UCSD-AML1 (cell line): ENCODE measurements around the gene ARL3.
"Not testable (repeated sequence)": the region's sequence is repeated elsewhere in the genome, so short reads cannot be mapped to it uniquely, and the experiment has no call there.

Source experiments
- DNase-seq: peaks from one replicate; lab custom pipeline; 2025; ENCODE audit not compliant: unreplicated experiment; lab: John Stamatoyannopoulos, UW

ARL3 gene

DNA sequence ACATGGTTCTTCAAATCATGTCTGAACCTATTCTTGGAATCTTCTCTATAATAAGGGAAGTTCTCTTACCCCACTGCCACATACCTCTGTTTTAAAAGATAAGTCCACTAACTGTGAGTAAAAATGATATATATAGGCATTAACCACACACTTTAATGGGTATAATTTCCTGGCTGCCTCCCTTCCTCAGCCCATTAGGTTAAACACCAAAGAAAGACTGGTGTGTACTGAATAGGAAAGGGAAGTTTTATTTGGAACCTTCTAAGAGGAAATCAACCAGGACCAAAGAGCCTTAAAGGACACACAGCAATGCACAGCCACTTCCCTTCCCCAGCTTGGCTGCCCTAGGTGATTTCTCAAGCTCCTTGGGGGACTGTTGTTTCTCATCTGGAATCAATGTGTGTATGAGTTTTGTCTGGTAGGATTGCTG is 24.5 kb upstream of the ARL3 start:
- DNase-seq, result peak; percentile 55

DNA sequence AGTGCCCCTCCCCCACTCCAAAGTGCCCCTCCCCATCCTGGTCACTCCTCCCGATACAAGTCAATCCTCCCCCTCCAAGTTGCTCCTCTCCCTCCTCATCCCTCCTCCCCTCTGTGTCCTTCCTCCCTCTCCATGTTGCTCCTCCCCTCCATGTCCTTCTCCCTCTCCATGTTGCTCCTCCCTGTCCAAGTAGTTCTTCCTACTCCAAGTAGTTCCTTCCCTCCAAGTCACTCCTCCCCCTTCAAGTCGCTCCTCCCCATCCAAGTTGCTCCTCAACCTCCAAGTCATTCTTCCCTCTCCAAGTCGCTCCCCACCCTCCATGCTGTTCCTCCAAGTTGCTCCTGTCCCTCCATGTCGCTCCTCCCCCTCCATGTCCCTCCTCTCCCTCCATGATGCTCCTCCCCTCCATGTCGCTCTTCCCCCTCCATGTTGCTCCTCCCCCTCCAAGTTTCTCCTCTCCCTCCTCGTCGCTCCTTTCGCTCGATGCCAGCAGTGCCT is 20.9 kb upstream of the ARL3 start:
- no peak for DNase-seq

DNA sequence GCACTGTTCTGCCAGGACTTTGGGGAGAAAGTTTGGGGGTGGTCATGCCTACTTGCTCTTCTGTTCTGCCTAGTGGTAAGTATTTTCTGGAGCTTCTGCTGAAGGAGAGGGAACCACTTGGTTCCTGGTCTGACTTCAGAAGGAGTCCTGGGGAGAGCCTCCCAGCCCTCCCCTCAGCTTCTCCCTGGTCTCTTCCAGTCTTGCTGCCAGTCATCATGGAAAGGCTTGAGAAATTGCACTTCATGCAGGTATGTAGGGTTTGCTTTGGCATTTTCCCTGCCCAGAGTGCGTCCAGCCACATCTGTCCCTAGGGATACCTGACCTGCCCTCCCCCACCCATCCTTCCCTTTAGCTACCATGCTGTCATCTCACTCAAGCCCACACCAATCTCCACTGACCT is 18.5 kb upstream of the ARL3 start:
- no peak for DNase-seq

DNA sequence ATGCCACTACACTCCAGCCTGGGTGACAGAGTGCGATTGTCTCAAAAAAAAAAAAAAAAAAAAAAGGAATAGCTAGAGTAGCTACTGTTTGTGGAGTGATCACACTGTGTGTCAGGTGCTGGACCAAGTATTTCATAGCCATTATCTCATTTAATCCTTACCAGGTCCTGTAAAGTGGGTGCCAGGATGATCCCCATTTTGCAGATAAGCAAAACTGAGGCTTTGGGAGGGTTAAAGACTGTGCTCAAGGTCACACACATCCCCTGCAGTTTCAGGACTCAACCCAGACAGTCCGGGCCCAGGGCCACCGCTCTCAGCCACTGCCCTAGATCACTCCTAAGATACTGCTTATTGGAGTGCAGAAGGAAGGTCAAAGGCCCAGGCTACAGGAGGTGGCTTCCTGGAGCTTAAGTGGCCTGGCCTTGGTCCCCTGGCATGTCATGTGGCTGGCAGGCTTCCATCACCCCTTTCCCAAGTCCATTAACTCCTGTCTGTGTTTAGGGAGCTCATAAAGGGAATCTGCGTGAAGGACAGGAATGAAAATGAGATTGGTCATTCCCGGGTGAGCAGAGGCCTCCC is 17.1 kb upstream of the ARL3 start:
- DNase-seq, result no peak

DNA sequence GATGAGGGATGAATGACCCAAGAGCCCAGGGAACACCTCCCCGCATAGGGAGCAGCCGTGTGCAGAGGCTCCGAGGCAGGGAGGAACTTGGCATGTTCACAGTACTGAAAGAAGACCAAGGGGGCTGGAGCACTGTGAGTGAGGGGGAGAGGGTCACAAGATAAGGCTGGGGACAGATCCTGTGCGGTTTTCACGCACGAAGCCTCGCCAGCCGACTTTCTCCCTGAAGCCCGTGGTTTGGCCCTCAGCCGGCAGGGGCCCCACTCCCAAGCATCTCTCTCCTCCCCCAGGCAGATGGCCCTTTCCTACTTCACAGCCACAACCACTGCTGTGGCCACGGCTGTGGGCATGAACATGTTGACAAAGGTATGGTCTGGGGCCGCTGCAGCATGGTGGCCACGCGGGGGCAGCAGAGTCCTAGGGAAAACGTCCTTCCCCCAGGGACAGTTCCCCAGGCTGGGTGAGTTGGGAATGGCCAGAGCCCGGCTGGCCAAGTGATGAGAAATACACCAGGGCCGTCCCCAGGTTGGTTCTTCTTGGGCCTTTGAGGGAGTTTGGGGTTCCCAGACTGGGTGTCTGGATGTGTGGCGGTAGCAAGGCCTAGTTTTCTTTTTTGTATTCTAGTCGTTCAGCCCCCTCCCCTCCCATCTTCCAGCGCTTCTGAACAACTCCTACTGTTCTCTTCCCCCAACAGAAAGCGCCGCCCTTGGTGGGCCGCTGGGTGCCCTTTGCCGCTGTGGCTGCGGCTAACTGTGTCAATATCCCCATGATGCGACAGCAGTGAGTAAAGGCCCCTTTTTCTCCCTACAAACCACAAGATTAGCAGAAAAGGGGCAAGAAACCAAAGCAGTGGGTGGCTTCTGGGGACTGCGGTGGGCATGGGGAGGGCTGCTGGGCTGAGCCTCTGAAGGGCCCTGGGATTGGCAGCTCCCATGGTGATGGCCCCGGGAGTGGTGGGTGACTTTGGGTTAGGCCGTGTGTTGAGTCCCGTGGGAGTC is 15.1 kb upstream of the ARL3 start:
- peak; percentile 87 for DNase-seq

DNA sequence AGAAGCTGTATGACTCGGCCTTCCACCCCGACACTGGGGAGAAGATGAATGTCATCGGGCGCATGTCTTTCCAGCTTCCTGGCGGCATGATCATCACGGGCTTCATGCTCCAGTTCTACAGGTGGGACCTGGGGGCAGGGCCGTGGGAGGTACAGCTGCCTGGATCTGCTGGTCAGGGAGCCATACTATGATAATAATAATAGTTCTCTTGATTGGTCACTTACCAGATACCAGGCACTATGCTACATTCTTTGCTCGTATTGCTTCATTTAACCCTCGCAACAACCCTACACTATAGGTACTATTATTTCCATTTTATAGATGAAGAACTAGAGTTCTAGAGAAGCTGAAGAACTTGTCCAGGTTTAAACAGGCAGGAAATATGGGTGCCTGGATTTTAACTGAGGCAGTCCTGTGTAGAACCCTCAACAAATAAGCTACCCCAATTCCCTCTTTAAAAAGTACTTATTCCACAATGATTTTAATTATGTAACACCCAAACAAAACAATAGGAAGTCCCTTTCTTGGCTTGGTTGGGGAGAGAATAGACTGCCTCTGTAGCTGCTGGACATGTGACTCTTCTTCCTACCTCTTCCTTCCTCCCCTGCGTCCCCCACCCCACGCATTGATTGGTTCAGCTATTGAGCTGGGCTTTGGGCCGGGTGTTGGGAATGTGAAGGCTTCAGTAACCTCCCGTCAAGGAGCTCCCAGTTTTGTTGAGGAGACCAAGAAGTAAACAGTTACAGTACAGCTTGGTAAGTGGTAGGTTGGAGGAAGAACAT is 13.0 kb upstream of the ARL3 start:
- DNase-seq, result no peak

DNA sequence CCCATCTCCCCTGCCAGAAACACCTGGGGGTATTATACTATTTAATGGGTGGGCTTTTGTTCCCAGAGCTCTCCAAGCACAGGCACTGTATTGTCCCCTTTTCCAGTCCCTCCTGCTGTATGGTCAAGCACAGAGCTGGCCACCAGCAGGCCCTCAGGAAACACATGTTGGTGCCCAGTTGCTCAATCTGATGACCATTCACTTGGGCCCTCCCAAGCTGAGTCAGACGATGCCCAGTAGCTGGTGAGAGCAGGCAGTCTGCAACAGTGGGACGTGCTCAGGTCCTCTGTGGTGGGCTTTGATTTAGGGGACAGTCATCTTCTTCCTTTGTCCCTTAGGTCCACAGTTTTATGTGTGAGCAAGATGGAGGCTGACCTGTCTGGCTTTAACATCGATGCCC is 12.1 kb upstream of the ARL3 start:
- DNase-seq, result no peak

DNA sequence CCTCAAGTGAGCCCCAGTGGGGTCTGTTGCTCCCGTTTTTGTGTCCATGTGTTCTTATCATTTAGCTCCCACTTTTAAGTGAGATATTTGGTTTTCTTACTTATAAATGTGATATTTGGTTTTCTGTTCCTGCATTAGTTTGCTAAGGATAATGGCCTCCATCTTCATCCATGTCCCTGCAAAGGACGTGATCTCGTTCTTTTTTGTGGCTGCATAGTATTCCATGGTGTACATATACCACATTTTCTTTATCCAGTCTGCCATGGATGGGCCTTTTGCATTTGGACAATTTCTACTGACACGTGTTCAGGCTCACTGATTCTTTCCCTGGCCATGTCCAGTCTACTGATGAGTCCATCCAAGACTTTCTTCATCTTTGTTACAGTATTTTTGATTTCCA is 9.8 kb upstream of the ARL3 start:
- no peak for DNase-seq

DNA sequence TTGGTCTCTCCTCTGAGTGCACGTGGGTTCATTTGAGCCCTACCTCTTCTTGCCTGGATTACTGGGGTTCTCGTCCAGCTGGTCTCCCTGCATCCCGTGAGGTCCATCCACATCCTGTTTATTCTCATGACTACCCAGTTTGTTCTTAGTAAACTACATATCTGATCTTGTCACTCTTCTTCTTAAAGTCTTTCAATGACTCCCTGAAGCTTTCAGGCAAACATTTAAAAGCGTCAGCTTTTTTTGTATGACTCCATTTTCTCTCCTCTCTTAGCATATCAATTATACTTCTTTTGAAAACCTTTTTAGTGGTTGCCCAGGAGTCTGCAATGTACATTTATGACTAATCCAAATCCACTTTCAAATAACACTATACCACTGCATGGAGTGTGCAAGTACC is 7.8 kb upstream of the ARL3 start:
- no peak for DNase-seq

DNA sequence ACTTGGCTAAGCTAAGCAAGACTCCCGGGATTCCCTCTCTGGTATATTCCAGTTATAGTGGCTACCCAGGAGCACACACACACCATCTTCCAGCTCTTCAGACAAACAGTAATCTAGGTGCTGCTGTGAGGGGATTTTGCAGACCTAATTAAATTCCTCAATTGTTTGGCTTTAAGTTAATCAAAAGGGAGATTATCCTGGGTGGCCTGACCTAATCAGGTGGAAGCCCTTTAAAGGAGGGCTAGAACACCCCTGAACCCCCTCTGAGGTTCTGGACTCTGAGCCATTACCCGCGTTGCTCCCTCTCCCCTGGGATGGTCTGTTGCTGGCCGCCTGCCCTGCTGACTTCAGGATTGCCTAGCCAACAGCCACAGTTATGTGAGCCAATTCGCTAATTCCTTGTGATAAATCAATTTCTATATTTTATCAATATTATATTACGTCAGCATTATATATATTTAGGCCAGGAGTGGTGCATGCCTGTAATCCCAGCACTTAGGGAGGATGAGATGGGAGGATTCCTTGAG is 6.6 kb upstream of the ARL3 start:
- DNase-seq, result no peak

DNA sequence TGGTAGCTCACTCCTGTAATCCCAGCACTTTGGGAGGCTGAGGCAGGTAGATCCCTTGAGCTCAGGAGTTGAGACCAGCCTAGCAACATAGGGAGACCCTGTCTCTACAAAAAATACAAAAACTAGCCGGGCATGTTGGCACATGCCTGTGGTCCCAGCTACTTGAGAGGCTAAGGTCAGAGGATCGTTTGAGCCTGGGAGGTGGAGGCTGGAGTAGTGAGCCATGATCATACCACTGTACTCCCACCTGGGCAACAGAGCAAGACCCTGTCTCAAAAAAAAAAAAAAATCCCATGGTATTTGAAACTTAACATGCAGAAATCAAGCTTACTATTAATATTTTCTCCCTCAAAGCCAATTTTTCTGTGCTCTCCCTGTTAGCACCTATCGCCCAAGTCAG is 6.1 kb upstream of the ARL3 start:
- DNase-seq, result no peak

DNA sequence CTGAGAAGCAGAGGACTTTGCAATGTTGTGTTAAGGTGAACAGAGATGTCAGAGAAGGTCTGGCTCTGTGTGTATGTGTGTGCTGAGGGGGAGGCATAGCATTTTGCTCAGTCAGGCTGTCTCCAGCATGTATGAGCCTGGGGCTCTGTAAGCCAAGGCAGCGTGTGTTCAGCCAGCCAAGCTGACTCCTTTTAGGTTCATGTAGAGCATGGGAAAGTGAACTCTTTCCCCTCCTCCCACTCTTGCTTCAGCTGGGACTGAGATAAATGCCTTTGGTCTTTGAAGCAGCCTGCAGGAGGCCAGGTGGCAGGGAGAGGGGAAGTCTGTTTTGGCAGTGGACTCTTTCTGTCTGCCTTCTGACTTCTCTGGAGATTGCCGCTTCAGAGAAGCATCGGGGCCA is 4.0 kb upstream of the ARL3 start:
- DNase-seq, result no peak

DNA sequence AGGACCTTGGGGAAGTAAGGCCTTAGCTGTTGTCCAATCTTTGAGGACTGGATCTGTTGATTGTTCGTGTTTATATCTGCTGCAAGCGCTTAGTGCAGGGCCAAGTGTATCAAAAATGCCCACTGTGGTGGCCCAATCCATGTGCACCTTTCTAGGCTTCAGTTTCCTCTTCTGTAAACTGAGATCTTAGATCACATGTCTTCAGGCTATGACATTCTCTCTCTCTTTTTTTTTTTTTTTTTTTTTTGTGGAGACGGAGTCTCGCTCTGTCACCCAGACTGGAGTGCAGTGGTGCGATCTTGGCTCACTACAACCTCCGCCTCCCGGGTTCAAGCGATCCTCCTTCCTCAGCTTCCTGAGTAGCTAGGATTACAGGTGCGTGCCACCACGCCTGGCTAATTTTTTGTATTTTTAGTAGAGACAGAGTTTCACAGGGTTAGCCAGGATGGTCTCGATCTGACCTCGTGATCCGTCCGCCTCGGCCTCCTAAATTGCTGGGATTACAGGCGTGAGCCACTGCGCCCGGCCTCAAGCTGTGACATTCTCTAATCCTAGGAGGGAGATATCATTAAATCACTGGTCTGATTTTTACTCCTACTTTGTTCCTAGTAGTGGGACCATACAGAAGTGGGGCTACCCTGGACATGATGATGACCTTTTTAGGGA is 2.8 kb upstream of the ARL3 start:
- not testable (repeated sequence) for DNase-seq

DNA sequence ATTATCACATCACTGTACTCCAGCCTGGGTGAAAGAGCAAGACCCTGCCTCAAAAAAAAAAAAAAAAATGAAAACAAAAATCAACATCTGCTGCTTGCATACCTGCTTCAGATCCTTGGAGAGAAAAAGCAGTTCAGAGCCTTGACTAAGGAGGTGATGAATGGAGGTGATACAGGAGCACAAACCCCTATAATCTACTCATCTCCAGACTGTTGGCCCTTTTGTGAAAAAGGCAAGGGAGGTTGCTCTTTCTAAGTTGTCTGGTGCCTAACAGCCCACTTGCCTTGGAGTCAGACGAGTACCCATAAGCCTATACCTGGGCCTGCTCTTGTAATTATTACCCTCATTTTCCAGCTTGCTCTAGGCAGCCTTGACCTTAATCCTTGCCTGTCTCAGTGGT is 1.7 kb upstream of the ARL3 start:
- DNase-seq, result no peak

DNA sequence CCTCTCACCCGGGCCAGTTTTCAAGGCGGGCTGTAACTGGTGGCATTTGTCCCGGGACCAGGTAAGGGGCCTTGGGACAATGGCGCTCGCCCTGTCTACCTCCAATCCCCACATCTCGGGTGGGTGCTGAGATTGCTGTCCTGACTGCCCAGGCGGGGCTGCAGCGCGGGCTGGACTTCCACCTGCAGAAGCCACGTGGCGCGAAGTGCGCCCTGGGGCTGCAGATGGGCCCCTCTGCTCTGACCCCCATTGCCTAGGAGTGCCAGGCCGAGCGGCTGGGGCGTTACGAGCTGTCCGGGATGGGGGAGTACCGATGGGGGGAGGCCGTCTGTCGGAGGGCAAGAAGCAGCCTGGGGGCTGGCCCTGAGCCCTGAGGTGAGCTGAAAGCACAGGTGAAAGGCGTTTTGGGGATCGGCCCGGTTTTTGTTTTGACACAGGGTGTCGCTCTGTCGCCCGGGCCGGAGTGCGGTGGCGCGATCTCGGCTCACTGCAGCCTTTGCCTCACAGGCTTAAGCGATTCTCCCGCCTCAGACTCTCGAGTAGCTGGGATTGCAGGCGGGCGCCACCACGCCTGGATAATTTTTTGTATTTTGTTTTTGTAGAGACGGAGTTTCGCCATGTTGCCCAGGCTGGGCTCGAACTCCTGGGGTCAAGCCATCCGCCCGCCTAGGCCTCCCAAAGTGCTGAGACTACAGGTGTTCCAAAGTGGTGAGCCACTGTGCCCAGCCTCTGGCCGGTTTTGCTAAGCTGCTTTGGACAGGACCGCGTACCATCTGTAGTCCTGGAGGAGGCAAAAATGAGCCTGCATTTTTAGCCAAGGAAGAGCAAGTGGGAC is 641 bp upstream of the ARL3 start, which contains the start of gene SFXN2:
SFXN2 (plus strand) TSS at position 16 of the 835 bp plus-strand sequence. CDS start 12,001 bp downstream, outside the sequence.
- DNase-seq, result no peak

DNA sequence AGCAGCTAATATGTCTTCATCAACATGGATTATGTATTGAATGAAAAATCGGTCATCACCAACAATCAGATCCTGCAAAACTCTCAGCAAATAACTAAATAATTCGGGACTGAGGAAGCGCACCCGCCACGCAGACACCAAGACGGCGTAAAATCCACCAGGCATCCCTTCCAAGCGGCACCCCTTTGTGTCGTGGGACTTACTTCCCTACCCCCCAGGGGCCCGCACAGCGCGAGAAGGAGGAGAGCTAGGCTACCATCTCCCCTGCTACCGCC is 721 bp downstream of the ARL3 start:
- DNase-seq, result no peak

DNA sequence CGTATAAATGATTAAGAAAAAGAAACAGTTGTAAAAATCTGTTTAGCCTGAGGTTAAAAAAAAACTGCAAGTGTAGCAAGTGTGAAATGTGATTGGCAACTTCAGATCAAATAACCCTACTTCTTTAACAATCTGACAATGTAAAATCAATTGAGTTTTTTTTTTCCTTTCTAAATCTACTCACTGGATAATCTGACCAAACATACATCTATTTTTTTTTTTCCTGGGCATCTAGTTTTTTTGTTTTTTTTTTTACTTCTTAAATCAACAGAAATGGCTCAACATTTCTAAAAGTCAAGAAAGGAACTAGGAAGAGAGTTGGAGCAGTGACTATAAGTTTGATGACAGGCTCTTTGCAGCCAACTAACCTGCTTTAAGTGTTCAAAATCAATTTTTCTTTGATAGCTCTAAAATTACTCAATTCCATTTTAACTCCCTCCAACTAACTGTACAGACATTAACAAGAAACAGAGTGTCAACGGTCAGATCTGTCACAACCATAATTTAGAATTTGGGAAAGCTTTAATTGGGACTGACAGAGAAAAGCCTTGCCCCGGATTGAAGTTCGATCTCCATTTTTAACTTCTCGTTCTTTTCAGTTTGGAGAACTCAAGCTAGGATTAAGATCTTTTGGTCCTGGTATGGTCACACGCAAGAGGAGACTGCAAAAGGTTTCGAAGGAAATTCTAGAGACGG is 1.2 kb downstream of the ARL3 start:
- no peak for DNase-seq

DNA sequence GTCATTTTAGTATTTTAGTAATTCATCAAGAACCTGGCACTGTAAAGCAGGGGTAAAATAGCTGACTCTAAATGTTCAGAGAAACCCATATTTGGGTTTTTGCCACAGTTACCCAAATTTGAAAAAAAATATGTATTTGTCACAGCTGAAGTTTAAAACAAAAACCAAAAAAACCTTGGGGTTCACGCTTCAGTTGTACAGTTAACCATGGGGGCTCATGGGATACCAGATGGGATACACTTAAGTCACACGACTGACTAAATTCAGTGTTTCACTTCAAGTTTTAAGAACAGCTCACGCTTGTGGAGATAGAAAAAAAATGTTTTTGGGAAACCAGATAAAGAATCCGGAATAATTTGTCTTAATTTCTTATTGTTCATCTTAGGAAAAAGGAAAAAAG is 2.1 kb downstream of the ARL3 start:
- no peak for DNase-seq

DNA sequence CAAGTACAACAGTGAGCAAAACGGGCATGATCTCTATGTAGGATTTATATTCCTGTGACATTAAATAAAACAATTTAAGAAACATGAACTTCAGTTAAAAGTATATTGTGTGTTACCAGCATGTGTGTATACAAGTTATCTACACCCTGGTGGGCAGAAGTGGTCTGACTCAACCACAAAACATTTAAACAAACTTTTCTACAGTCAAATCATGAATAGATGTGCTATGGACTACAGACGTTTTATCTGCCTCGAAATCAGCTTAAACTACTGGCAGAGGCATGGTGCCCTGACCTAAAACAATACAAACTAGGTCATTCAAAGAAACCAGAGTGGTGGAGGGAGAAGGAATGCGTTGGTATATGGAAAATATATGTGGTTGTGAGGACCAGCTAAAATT is 3.6 kb downstream of the ARL3 start:
- DNase-seq, result no peak
